Stimulated activated CD8-positive, alpha-beta memory T cell treated with anti-CD3 and anti-CD28 coated beads, Interleukin-15, amount 100 ng/mL, for 4 hours (primary cell): ENCODE results near the gene ARIH2.

ENCODE experiments used
- DNase-seq, 2 donors: peaks; one replicate each; pipeline ENCODE4 v3.0.0-alpha.2; 2020; ENCODE audit warnings: low read depth in 2 of 2

Gene ARIH2

GRCh38 chr3:48929358-48930035 is 10.9 kb downstream of the ARIH2 start:
- no peak for DNase-seq

DNA sequence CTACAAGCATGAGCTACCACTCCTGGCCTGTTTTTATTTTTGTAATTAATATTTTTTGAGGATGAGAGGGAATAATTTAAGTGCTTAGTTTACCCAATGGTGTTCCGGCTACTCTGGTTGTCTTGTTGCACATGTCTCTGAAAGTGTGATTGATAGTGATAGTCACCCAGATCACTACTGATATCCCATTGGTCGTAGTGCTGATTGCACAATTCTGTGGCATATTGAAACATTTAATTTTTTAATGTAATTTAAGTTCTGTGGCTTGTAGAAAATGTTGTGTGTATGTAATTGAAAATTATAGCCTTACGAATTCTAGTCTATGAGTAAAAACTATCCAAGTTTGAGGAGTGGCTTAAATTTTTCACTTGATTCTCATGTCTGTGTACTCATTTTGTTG is 11.9 kb downstream of the ARIH2 start:
- no peak for DNase-seq

- no peak for DNase-seq
Observed at GRCh38 chr3:48931944-48932580, 13.4 kb downstream of the ARIH2 start.

DNA sequence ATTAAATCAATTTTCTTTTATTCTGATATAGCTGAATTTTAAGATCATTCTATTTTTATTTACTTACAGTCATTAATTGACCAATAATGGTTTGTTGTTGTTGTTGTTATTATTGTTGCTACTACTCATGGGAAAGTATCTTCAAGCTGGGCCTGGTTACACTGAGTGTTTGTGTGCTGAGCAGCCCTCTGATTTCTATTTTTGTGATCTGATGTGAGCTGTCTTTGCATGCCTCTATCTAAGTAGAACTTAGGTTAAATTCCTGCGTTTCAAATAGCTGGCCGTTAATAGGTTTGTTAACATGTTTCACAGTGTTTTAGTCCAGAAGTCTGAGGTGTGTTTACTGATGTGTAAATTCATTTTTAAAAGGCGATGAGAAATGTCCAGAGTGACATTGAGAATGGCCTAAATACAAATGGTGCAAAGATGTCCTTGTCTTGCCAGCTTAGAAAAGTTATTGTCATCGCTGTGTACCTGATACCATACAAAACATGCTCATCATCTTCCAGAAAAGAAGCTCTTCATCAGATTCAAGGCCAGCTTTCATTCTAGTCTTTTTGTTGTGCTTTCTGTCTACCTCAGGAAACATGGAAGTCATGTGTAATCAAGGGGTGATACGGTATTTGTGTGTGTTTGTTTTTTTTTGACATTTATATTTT is 15.8 kb downstream of the ARIH2 start:
- DNase-seq, result no peak

- DNase-seq, result no peak
Observed at GRCh38 chr3:48935530-48935929, 16.9 kb downstream of the ARIH2 start.

GRCh38 chr3:48938156-48938555 is 19.5 kb downstream of the ARIH2 start:
- no peak for DNase-seq

DNA sequence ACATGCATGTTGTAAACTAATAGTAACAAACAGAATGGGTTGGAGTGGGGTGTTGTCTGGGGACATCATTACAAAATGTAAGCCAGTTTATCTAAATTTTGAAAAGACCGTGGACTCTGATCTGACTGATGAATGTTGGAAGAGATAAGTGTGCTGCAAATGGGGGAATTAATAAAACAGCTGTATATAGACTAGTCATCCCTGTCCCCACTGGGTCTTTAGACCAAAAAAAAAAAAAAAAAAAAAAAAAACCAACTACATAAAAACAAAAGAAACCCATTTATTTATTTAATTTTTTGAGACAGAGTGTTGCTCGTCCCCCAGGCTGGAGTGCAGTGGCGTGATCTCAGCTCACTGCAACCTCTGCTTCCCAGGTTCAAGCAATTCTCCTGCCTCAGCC is 20.0 kb downstream of the ARIH2 start:
- DNase-seq, result no peak

- DNase-seq, result no peak
Observed at GRCh38 chr3:48945432-48945831, 26.8 kb downstream of the ARIH2 start.

GRCh38 chr3:48945891-48946549 is 27.4 kb downstream of the ARIH2 start:
- DNase-seq, result no peak

DNA sequence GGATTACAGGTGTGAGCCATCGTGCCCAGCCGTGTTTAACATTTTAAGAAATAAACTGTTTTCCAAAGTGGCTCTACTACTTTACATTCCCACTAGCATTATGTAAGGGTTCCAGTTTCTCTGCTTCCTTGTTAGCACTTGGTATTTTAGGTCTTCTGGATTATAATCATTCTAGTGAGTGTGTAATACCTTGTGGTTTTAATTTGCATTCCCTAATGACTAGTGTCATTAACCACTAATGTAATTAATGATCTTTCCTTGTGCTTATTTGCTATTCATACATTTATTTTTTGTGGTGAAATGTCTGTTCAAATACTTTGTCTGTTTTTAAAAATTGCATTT is 30.7 kb downstream of the ARIH2 start:
- no peak for DNase-seq

GRCh38 chr3:48950051-48950450 is 31.4 kb downstream of the ARIH2 start:
- DNase-seq, result no peak

DNA sequence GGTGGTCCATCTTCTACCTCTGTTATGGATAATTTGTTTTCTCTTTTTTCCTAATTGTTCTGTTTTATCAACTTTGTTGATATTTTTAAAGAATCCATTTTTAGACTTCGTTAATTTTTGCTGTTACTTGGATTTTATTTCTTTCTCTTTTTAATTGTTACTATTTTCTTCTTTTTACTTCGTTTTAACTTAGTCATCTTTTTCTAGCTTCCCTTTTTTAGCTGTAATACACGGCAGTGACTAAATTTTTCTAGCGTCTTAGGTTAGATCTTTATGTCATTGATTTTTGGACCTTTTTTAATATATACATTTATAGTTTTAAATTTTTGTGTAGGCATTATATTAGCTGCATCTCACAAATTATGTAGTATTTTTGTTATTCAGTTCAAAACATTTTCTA is 33.1 kb downstream of the ARIH2 start:
- DNase-seq, result no peak

DNA sequence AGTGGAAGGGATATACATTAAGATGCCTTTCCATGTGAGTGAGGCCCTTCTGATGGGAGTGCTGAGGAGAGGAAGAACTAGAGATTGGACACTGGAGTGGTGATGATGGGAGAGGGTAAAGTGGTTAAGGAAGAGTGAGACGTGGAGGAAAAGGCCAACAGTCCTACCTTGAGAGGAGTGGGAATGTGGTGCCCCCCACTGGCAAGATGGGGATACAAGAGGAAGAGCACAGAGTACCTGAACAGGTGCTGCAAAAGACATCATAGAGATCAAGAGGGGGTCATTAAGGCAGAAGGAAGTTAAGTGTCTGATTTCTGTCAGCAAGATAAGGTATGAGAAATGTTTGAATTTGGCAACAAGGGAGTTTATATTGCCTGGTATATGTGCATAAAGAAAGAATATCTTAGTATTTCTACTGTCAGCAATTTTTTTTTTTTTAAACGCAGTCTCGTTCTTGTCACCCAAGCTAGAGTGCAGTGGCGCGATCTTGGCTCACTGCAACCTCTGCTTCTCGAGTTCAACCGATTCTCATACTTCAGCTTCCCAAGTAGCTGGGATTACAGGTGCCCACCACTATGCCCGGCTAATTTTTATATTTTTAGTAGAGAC is 34.0 kb downstream of the ARIH2 start:
- no peak for DNase-seq

GRCh38 chr3:48957006-48957705 is 38.5 kb downstream of the ARIH2 start:
- no peak for DNase-seq

- no peak for DNase-seq
Observed at GRCh38 chr3:48960841-48961413, 42.3 kb downstream of the ARIH2 start.

DNA sequence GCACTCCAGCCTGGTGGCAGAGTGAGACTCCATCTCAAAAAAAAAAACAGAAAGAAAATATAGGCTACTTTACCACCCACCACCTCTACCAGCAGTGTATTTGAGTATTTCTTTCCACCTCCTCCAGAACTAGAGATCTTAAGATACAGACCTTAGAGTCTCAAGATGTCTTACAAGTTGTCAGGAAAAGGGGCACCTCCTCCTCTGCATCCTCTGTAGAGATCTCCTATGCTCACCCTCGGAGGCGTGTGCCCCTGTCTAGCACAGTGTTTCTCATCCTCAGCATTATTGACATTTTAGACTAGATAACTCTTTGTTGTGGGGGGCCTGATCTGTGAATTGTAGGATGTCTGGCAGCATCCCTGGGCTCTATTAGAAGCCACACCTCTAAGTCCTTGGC is 43.7 kb downstream of the ARIH2 start:
- no peak for DNase-seq

DNA sequence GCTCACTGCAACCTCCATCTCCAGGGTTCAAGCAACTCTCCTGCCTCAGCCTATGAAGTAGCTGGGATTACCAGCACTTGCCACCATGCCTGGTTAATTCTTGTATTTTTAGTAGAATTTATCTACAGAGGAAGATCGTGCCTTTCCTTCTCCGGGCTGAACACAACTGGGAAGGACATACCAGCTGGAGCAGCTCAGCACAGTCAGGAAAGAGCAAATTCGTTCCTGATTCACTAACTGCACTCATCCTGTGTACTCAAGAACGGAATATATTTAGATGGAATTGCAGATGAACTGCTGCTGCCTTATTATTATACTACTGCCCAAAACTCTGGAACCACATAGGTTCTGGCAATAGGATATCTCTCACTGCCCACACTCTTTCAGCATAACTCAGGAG is 44.3 kb downstream of the ARIH2 start:
- DNase-seq, result no peak

DNA sequence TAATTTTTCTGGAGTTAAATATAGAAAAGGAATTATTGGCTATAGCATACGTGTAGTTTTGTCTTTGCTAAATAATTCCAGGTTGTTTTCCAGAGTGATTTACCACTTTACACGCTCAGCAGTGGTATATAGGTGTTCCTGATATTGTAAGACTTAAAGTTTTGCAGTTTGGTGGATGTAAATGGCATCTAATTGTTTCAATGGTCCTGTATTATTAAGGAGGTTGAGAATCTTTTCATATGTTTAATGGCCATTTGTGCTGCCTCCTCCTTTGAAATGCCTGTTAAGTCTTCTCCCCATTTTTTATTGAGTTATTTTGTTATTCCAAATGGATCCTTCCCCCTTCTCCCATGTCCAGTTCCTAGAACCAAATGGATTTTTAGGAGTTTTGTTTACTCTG is 44.9 kb downstream of the ARIH2 start:
- no peak for DNase-seq

DNA sequence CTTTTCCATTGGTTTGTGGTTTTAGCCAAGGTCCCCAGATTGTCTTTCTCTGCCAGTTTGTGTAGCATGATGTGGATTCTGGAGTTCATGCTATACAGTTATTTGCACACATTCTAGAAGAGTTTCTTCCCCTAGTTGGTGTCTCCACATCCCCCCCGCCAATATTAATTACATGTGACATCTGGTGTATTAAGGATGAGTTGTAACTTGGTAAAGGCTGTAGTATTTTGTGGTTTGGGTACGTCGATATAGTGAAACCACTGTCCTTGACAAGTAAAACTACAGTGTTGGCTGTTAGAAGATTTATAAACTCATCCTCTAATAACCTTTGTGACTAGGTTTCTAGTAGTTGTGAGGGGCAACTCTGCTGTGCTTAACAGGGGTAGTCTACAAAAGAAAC is 47.7 kb downstream of the ARIH2 start:
- DNase-seq, result no peak

DNA sequence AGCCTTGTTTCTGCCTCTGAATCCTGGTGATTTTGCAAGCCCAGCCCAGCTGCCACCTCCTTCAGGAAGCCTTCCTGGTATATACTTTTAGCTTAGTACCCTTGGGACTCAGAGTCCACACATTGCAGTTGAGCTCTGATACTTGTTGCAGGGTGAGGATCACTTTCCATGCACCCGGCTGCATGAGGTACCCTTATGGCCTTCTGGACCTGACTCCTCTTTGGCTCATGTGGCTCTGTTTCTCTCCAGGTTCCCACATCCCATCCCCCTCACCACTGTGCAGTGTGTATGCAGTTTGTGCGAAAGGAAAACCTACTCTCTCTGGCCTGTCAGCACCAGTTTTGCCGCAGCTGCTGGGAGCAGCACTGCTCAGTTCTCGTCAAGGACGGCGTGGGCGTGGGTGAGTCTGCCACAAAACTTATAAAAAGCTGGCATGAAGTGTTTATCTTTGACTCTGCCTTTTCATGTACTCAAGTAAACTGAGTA is 48.3 kb downstream of the ARIH2 start:
- no peak for DNase-seq

DNA sequence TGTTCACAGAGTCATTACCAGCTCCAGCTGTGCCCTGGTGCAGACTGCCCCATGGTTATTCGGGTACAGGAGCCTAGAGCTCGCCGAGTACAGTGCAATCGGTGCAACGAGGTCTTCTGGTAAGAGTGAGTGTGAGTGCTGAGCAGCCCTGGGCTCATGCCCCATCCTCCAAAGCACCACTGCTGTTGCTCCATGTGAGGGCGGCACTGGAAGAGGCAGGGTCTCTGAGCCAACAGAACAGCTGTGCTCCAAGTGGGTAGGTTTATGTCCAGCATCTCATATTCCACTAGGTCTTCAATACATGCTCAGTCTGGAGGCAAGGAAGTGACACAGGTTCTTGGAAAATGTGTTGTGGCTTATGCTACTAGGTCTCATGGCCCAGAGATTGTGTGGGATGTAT is 51.9 kb downstream of the ARIH2 start:
- no peak for DNase-seq
